ENCODE data around the gene MEX3A. TPM values are rescaled to one million over a fixed set of nuclear protein-coding genes. Genes with fewer than 3 reads are reported as not detected.
A peak's percentile ranks its signal among the peaks of the same experiment; 100 is the strongest.

MEX3A gene
- total RNA-seq, 1 experiment from 2014 or later: 79.1 TPM

- TF ChIP-seq ZBTB21 (CRISPR knock-in tag; IDR thresholded peaks at IDR 0.05; ENCODE audit: borderline replicate concordance) (no peak), CREM (CRISPR knock-in tag; IDR thresholded peaks at IDR 0.05) (no peak), E2F4 (CRISPR knock-in tag; IDR thresholded peaks at IDR 0.05; ENCODE audit: borderline replicate concordance, low read depth) (no peak), ATF2 (CRISPR knock-in tag; IDR thresholded peaks at IDR 0.05; ENCODE audit: borderline replicate concordance, low read depth) (no peak), ATF6 (CRISPR knock-in tag; IDR thresholded peaks at IDR 0.05) (no peak), FOXJ3 (CRISPR knock-in tag; IDR thresholded peaks at IDR 0.05; ENCODE audit: borderline replicate concordance) (no peak), ESRRA (CRISPR knock-in tag; IDR thresholded peaks at IDR 0.05; ENCODE audit: borderline replicate concordance) (no peak), ZSCAN18 (CRISPR knock-in tag; IDR thresholded peaks at IDR 0.05) (no peak), ATF1 (CRISPR knock-in tag; IDR thresholded peaks at IDR 0.05) (no peak; the same call in 1 of the 2 replicates), MAX (CRISPR knock-in tag; IDR thresholded peaks at IDR 0.05) (peak; percentile 73; the same call in 1 of the 2 replicates), KAT7 (CRISPR knock-in tag; IDR thresholded peaks at IDR 0.05; ENCODE audit: borderline replicate concordance) (peak; percentile 42; the same call in 1 of the 2 replicates), CREB1 (CRISPR knock-in tag; IDR thresholded peaks at IDR 0.05) (no peak), ZNF512 (CRISPR knock-in tag; IDR thresholded peaks at IDR 0.05; ENCODE audit: borderline replicate concordance) (no peak), HMGXB4 (CRISPR knock-in tag; IDR thresholded peaks at IDR 0.05) (peak; percentile 80; the same call in 1 of the 2 replicates), NR1H2 (CRISPR knock-in tag; IDR thresholded peaks at IDR 0.05) (no peak), PRDM15 (CRISPR knock-in tag; IDR thresholded peaks at IDR 0.05) (no peak), ZNF416 (CRISPR knock-in tag; IDR thresholded peaks at IDR 0.05) (no peak), ZNF232 (CRISPR knock-in tag; IDR thresholded peaks at IDR 0.05) (no peak), AR (CRISPR knock-in tag; IDR thresholded peaks at IDR 0.05) (no peak), IRF2 (CRISPR knock-in tag; IDR thresholded peaks at IDR 0.05; ENCODE audit: borderline replicate concordance, low read depth) (no peak), TEAD1 (CRISPR knock-in tag; IDR thresholded peaks at IDR 0.05) (0 out of 2 replicates have a peak, but pooled peaks have one; percentile 13), SMAD3 (CRISPR knock-in tag; IDR thresholded peaks at IDR 0.05; ENCODE audit: borderline replicate concordance) (no peak)
These were observed 32.8 kb upstream of the MEX3A start (continued) for GRCh38 chr1:156114919-156115513.

Measured in WTC11 (cell line).